CD4-positive, alpha-beta memory T cell (primary cell): ENCODE measurements around the gene LSS. TPM values are rescaled to one million over a fixed set of nuclear protein-coding genes. Genes with fewer than 3 reads are reported as not detected.

ENCODE experiments used
- CTCF ChIA-PET: fragments of 350-600 bp; sonication (Branson Sonifier 250); formaldehyde crosslinking; loops from one replicate; lab custom pipeline; 2021; ENCODE audit warnings: inconsistent platforms; ENCODE audit not compliant: partially characterized antibody; lab: Charles Lee
- POLR2A ChIA-PET: fragments of 350-600 bp; sonication (Branson Sonifier 250); formaldehyde crosslinking; loops from one replicate; lab custom pipeline; 2021; ENCODE audit not compliant: partially characterized antibody; lab: Charles Lee
- DNase-seq, 5 donors: peaks; one replicate each; pipeline versions ENCODE4 v3.0.0 to v3.0.0-alpha.2; 2020 to 2022; ENCODE audit warnings: mixed read lengths in 1 of 5
- H3K27ac ChIP-seq: one replicate; pipeline ENCODE4 v1.7.0; 2013; ENCODE audit warnings: low read depth, low read length
- H3K27me3 ChIP-seq: 2 replicates; pipeline ENCODE4 v1.7.0; 2013; ENCODE audit warnings: mild to moderate bottlenecking, low read length, moderate library complexity; ENCODE audit not compliant: insufficient read depth
- H3K36me3 ChIP-seq: 2 replicates; pipeline ENCODE4 v1.7.0; 2013; ENCODE audit warnings: mild to moderate bottlenecking, low read length, moderate library complexity; ENCODE audit not compliant: insufficient read depth
- H3K4me1 ChIP-seq: 2 replicates; pipeline ENCODE4 v1.7.0; 2013; ENCODE audit warnings: mild to moderate bottlenecking, low read length, moderate library complexity; ENCODE audit not compliant: insufficient read depth
- H3K4me3 ChIP-seq, 2 donors: one replicate each; pipeline ENCODE4 v1.7.0; 2013; ENCODE audit warnings: low read length in 2 of 2, mild to moderate bottlenecking in 1 of 2
- H3K9me3 ChIP-seq, 2 donors: one replicate each; pipeline ENCODE4 v1.7.0; 2013; ENCODE audit warnings: low read length in 2 of 2, control low read depth in 1 of 2; ENCODE audit not compliant: control insufficient read depth in 1 of 2
- H3K27ac Mint-ChIP-seq, 7 donors: one replicate each; pipeline ENCODE4 v1.8.0; 2020 to 2021; ENCODE audit warnings: mixed read lengths in 7 of 7, mild to moderate bottlenecking in 6 of 7, inconsistent platforms in 3 of 7, moderate library complexity in 3 of 7
- H3K27me3 Mint-ChIP-seq, 2 donors: one replicate each; pipeline ENCODE4 v1.8.0; 2020 to 2021; ENCODE audit warnings: mixed read lengths in 2 of 2
- H3K36me3 Mint-ChIP-seq, 2 donors: one replicate each; pipeline ENCODE4 v1.8.0; 2020 to 2021; ENCODE audit warnings: mixed read lengths in 2 of 2, inconsistent platforms in 1 of 2, mild to moderate bottlenecking in 1 of 2
- H3K4me1 Mint-ChIP-seq, 4 donors: one replicate each; pipeline ENCODE4 v1.8.0; 2020 to 2021; ENCODE audit warnings: mixed read lengths in 4 of 4, mild to moderate bottlenecking in 1 of 4
- H3K4me3 Mint-ChIP-seq, 8 donors: one replicate each; pipeline ENCODE4 v1.8.0; 2020 to 2021; ENCODE audit warnings: mixed read lengths in 8 of 8, mild to moderate bottlenecking in 7 of 8, moderate library complexity in 6 of 8, inconsistent platforms in 3 of 8
- H3K9me3 Mint-ChIP-seq, 8 donors: one replicate each; pipeline ENCODE4 v1.8.0; 2020 to 2021; ENCODE audit warnings: mixed read lengths in 8 of 8, mild to moderate bottlenecking in 5 of 8, inconsistent platforms in 3 of 8, moderate library complexity in 1 of 8
- intact Hi-C: fragments of 100-400 bp; cut with micrococcal nuclease; formaldehyde crosslinking; loops from one replicate; pipeline ENCODE4 v1.15.1; 2023
- polyA plus RNA-seq, 2 donors: library from polyadenylated mRNA; unstranded; fragments of 300-500 nt; fragmentation: Illumina TruSeq; gene quantifications; one replicate each; pipeline ENCODE4 v1.2.3, GENCODE V29; 2021
- total RNA-seq, 2 experiments: library from RNA; stranded (reverse); gene quantifications; one replicate each; pipeline ENCODE4 v1.2.3, GENCODE V29; 2021

The LSS gene
- total and polyA plus RNA-seq, 4 experiments from 2014 or later = 15.3 to 54.5 (median 35.1) TPM

DNA sequence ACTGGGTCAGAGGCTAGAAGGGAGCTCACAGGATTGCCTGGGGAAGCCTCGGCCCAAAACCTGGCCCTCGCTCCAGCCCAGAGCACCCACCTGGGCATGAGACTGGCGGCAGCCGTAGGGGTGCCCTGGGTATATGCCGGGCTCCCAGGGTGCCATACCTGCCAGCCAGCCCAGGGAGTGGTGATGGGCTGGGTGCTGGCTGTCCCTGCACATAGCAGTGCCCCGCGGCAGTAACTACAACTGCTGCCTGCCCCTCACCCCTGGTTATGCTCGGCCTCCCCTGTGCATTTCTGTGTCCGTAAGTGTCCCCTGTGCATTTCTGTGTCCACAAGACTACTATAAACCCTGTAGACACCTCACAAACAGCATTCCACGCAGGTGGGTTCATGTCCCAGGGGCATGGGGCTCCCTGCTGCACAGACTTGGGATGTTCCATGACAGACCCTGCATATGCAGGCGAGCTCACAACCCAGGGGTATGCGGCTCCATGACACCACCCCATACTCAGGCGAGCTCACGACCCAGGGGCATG is 38.5 kb downstream of the LSS start:
- peaks cover under 1 to 2% of the 10 kb centered on the region in 2 donors for H3K27me3 Mint-ChIP-seq
- Histone ChIP-seq H3K4me3 (no peak overlapping the region), H3K9me3 (no peaks in the 10 kb centered on the region), H3K27me3 (no peaks in the 10 kb centered on the region), H3K36me3 (peaks cover 11% of the 10 kb centered on the region), H3K4me1 (no peaks in the 10 kb centered on the region), H3K27ac (no peak overlapping the region)
- intact Hi-C loops = loop anchor here (5.0 kb wide), 1 partner anchor 37 kb away; the partner anchor contains the start of gene LSS
- CTCF ChIA-PET = interaction anchor here (1.4 to 2.0 kb wide), 2 partner anchors 47 to 216 kb away, joined by 4 to 6 read pairs; no protein-coding TSS in a partner anchor
- no peak overlapping the region for H3K27ac Mint-ChIP-seq
- H3K4me3 Mint-ChIP-seq = no peak overlapping the region
- no peaks in the 10 kb centered on the region for H3K9me3 Mint-ChIP-seq
- H3K4me1 Mint-ChIP-seq = peaks cover under 1 to 6% (median 3%) of the 10 kb centered on the region in 4 donors
- H3K36me3 Mint-ChIP-seq = peaks cover 11 to 13% of the 10 kb centered on the region in 2 donors
- POLR2A ChIA-PET = no interaction called here
- DNase-seq = no peak

DNA sequence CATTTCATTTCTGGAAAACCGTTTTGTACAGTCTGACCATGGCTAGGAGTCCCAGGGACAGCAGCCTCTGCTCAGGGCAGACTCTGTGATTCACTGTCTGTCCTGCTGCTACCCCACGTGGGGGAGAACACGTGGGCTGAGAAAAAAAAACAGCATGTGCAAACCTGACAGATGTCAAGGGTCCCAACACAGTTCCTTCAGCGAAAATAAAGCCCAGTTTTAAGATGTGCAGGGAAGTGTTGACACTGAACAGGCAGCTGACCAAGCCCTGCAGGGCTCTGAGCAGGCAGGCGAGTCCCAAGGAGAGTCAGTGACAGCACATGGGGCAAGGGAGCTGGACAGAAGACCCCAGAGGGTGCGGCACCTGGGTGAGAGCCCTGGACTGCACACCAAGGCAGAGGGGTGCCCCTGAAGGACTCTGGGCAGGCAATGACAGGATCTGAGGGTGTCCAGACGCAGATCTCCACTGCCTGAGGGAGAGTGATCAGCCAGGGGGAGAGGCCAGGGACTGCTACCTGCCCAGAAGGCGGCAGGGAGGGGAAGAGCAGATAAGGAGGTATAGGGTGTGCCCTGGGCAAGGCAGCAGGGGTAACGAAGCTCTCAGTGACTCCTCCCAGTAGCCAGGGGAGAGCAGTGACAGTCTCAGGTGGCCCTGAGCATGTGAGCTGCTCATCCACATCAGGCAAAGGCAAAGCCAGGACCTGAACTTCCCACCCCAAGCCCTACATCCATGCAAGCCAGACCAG is 39.2 kb downstream of the LSS start:
- peaks cover 2 to 3% of the 10 kb centered on the region in 2 donors for H3K27me3 Mint-ChIP-seq
- no peak for DNase-seq
- POLR2A ChIA-PET = no interaction called here
- Histone ChIP-seq H3K4me1 (peaks cover 5% of the 10 kb centered on the region), H3K36me3 (peaks cover 10% of the 10 kb centered on the region), H3K27me3 (no peaks in the 10 kb centered on the region), H3K9me3 (no peaks in the 10 kb centered on the region), H3K27ac (no peak overlapping the region), H3K4me3 (no peak overlapping the region)
- H3K36me3 Mint-ChIP-seq = peaks cover 9 to 11% of the 10 kb centered on the region in 2 donors
- H3K4me3 Mint-ChIP-seq = no peak overlapping the region
- intact Hi-C loops = loop anchor here (5.0 kb wide), 1 partner anchor 38 kb away; the partner anchor contains the start of gene LSS
- peaks cover 1 to 11% (median 6%) of the 10 kb centered on the region in 4 donors for H3K4me1 Mint-ChIP-seq
- no peaks in the 10 kb centered on the region for H3K9me3 Mint-ChIP-seq
- H3K27ac Mint-ChIP-seq = peak overlapping the region in 1 of 7 donors; percentile 36
- CTCF ChIA-PET = interaction anchor here (2.0 kb wide), 1 partner anchor 46 kb away, joined by 6 read pairs; no protein-coding TSS in a partner anchor

DNA sequence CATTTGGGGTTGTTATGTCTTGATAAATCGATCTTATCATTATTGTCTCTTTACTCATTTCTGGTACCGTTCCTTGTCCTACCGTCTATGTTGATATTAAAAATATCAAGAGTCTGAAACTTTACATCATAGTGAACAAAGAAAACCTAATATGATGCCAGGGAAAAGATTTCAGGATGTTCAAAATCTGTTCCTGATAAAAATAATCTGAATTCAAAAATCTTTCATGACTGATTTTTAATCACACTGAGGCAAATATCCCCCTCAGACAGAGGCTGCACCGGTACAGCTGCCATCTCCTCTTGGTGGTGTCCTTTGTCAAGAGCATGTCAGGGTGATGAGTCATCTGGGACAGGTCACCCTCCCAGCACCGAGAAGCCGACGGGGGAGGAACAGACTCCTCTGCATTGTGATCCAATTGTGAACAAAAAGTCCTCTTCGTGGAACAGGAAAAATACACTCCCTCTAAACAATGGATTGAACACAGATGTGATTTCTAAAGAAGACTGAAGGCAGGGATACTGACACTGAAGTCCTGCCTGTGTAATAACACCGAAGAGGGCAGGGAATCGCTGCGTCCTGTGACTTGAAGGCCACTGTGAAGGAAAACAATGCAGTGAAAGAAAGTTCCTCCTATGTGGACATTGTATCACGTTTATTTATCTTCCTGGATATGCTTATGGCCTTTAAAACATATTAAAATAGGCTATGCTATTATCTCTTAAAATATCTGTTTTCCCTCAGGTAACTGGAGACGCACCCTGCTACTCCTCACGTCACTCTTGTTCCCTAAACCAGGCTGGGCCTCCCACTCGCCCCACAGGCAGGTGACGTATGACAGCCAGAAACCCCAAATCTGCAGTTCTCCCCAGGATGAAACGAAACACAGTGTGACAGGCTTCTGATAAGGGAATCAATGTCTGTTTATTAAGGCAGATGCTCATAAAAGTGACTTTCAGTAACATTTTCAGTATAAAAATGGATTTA is 40.1 kb downstream of the LSS start:
- intact Hi-C loops = loop anchor here (5.0 kb wide), 1 partner anchor 39 kb away; the partner anchor contains the start of gene LSS
- DNase-seq = no peak
- peak overlapping the region in 1 of 7 donors; percentile 26 for H3K27ac Mint-ChIP-seq

DNA sequence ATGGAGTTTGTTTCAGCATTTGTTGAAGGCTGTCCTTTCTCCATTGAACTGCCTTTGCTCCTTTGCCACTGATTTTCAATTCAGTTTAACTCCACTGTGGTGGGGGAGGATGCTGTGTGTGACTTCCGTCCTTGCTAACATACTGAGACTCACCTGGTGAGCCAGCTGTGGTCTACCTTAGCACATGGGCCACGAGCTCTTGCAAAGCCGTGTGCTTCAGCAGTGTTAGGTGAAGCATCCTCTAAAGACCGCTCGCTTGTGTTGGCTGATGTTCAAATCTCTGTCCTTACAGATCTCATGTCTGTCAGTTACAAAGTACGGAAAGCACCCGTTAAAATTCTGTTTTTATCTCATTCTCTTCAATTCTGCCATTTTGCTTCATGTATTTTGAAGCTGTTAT is 40.8 kb downstream of the LSS start:
- peaks cover 2 to 3% of the 10 kb centered on the region in 2 donors for H3K27me3 Mint-ChIP-seq
- H3K36me3 Mint-ChIP-seq = peaks cover 0 to 1% of the 10 kb centered on the region in 2 donors
- intact Hi-C loops = loop anchor here (5.0 kb wide), 1 partner anchor 39 kb away; the partner anchor contains the start of gene LSS
- ChIA-PET CTCF (no interaction called here), POLR2A (no interaction called here)
- peak overlapping the region in 1 of 8 donors; percentile 46 for H3K4me3 Mint-ChIP-seq
- H3K36me3 ChIP-seq = no peaks in the 10 kb centered on the region
- no peak overlapping the region for H3K4me3 ChIP-seq
- peaks cover 1 to 11% (median 6%) of the 10 kb centered on the region in 4 donors for H3K4me1 Mint-ChIP-seq
- H3K4me1 ChIP-seq = peaks cover 5% of the 10 kb centered on the region
- H3K9me3 ChIP-seq = no peaks in the 10 kb centered on the region
- H3K27me3 ChIP-seq = peaks cover 4% of the 10 kb centered on the region
- no peak for DNase-seq
- H3K9me3 Mint-ChIP-seq = no peaks in the 10 kb centered on the region
- peak overlapping the region in 1 of 7 donors; percentile 26 for H3K27ac Mint-ChIP-seq
- H3K27ac ChIP-seq = no peak overlapping the region

More for the DNA sequence above, 40.1 kb downstream of the LSS start:
- H3K4me1 ChIP-seq = peaks cover 5% of the 10 kb centered on the region
- no peak overlapping the region for H3K27ac ChIP-seq
- Mint-ChIP-seq H3K36me3 (peaks cover 2 to 3% of the 10 kb centered on the region in 2 donors), H3K4me3 (peak overlapping the region in 1 of 8 donors; percentile 46), H3K4me1 (peaks cover 1 to 11% (median 6%) of the 10 kb centered on the region in 4 donors), H3K27me3 (peaks cover 2 to 3% of the 10 kb centered on the region in 2 donors), H3K9me3 (no peaks in the 10 kb centered on the region)
- H3K9me3 ChIP-seq = no peaks in the 10 kb centered on the region
- H3K27me3 ChIP-seq = peaks cover 4% of the 10 kb centered on the region
- H3K36me3 ChIP-seq = peaks cover under 1% of the 10 kb centered on the region
- POLR2A ChIA-PET = no interaction called here
- no peak overlapping the region for H3K4me3 ChIP-seq
- CTCF ChIA-PET = no interaction called here

DNA sequence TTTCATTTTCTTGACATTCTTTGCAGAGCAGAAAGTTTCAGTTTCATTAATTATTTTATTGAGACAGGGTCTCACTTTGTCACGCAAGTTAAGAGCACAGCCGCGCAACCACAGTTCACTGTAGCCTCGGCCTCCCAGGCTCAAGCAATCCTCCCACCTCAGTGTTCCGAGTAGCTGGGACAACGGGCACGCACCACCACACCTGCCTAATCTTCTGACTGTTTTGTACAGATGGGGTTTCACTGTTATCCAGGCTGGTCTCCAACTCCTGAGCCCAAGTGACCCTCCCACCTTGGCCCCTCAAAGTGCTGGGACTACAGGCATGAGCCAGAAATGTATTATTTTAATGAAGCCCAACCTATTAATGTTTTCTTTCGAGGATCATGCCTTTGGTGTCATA is 41.3 kb downstream of the LSS start:
- Mint-ChIP-seq H3K4me1 (peaks cover 1 to 11% (median 6%) of the 10 kb centered on the region in 4 donors), H3K36me3 (peaks cover 0 to 1% of the 10 kb centered on the region in 2 donors), H3K27me3 (peaks cover 2 to 3% of the 10 kb centered on the region in 2 donors), H3K27ac (peak overlapping the region in 1 of 7 donors; percentile 17), H3K9me3 (no peaks in the 10 kb centered on the region), H3K4me3 (no peak overlapping the region)
- DNase-seq = no peak
- Histone ChIP-seq H3K27ac (no peak overlapping the region), H3K4me3 (no peak overlapping the region), H3K9me3 (no peaks in the 10 kb centered on the region), H3K4me1 (peaks cover 5% of the 10 kb centered on the region), H3K27me3 (peaks cover 4% of the 10 kb centered on the region), H3K36me3 (no peaks in the 10 kb centered on the region)
- intact Hi-C loops = loop anchor here (5.0 kb wide), 1 partner anchor 40 kb away; the partner anchor contains the start of gene LSS
- CTCF ChIA-PET = no interaction called here
- POLR2A ChIA-PET = no interaction called here

DNA sequence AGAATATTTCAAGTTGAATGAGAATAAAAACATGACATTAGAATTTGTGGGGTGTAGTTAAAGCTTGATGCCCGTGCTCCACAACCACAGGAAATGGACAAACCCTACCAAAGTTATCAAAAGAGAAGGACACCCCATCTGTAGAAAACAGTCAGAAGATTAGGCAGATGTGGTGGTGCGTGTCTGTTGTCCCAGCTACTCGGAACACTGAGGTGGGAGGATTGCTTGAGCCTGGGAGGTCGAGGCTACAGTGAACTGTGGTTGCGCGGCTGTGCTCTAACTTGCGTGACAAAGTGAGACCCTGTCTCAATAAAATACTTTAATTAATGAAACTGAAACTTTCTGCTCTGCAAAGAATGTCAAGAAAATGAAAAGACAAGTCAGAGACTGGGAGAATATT is 42.9 kb downstream of the LSS start:
- Mint-ChIP-seq H3K27me3 (peaks cover 2 to 3% of the 10 kb centered on the region in 2 donors), H3K27ac (no peak overlapping the region), H3K36me3 (no peaks in the 10 kb centered on the region), H3K4me3 (peak overlapping the region in 2 of 8 donors; percentile 29 to 91), H3K4me1 (peaks cover 1 to 11% (median 6%) of the 10 kb centered on the region in 4 donors), H3K9me3 (no peaks in the 10 kb centered on the region)
- Histone ChIP-seq H3K9me3 (no peaks in the 10 kb centered on the region), H3K36me3 (no peaks in the 10 kb centered on the region), H3K27ac (no peak overlapping the region), H3K4me3 (no peak overlapping the region), H3K27me3 (peaks cover 4% of the 10 kb centered on the region), H3K4me1 (peaks cover 5% of the 10 kb centered on the region)
- intact Hi-C loops = loop anchor here (2.0 to 5.0 kb wide), 2 partner anchors 42 to 43 kb away; partner anchors contain the start of gene LSS
- DNase-seq = no peak
- ChIA-PET CTCF (no interaction called here), POLR2A (no interaction called here)
